CD8-positive, alpha-beta memory T cell (primary cell): Measurements from ENCODE around the gene ABHD17C. TPM values are rescaled to one million over a fixed set of nuclear protein-coding genes. Genes with fewer than 3 reads are reported as not detected.

Source experiments
- CTCF ChIA-PET: fragments of 350-600 bp; sonication (Branson Sonifier 250); formaldehyde crosslinking; loops from one replicate; lab custom pipeline; 2021; ENCODE audit warnings: antibody characterized with exemption; lab: Charles Lee
- POLR2A ChIA-PET: fragments of 350-600 bp; sonication (Branson Sonifier 250); formaldehyde crosslinking; loops from one replicate; lab custom pipeline; 2021; ENCODE audit warnings: antibody characterized with exemption; lab: Charles Lee
- DNase-seq, 5 donors: peaks; one replicate each; pipeline versions ENCODE4 v3.0.0 to v3.0.0-alpha.2; 2020 to 2022; ENCODE audit warnings: mixed read lengths in 1 of 5
- H3K27ac ChIP-seq: one replicate; pipeline ENCODE4 v1.7.0; 2013; ENCODE audit warnings: low read depth, mild to moderate bottlenecking, low read length, moderate library complexity
- H3K27me3 ChIP-seq: 2 replicates; pipeline ENCODE4 v1.7.0; 2013; ENCODE audit warnings: low read length, mild to moderate bottlenecking; ENCODE audit not compliant: insufficient read depth, poor library complexity, severe bottlenecking
- H3K36me3 ChIP-seq: 2 replicates; pipeline ENCODE4 v1.7.0; 2013; ENCODE audit warnings: mild to moderate bottlenecking, low read length, moderate library complexity; ENCODE audit not compliant: insufficient read depth
- H3K4me1 ChIP-seq: 2 replicates; pipeline ENCODE4 v1.7.0; 2013; ENCODE audit warnings: mild to moderate bottlenecking, low read length, moderate library complexity; ENCODE audit not compliant: insufficient read depth
- H3K4me3 ChIP-seq: 2 replicates; pipeline ENCODE4 v1.7.0; 2013; ENCODE audit warnings: mild to moderate bottlenecking, low read length
- H3K9me3 ChIP-seq: 2 replicates; pipeline ENCODE4 v1.7.0; 2013; ENCODE audit warnings: mild to moderate bottlenecking, low read length
- H3K27ac Mint-ChIP-seq, 8 donors: one replicate each; pipeline ENCODE4 v1.8.0; 2020 to 2021; ENCODE audit warnings: mixed read lengths in 8 of 8, mild to moderate bottlenecking in 6 of 8, inconsistent platforms in 3 of 8, moderate library complexity in 3 of 8
- H3K27me3 Mint-ChIP-seq, 2 donors: one replicate each; pipeline ENCODE4 v1.8.0; 2020 to 2021; ENCODE audit warnings: mixed read lengths in 2 of 2, mild to moderate bottlenecking in 1 of 2, moderate library complexity in 1 of 2
- H3K36me3 Mint-ChIP-seq, 3 donors: one replicate each; pipeline ENCODE4 v1.8.0; 2020 to 2021; ENCODE audit warnings: mixed read lengths in 3 of 3, inconsistent platforms in 1 of 3, mild to moderate bottlenecking in 1 of 3
- H3K4me1 Mint-ChIP-seq, 3 donors: one replicate each; pipeline ENCODE4 v1.8.0; 2020 to 2021; ENCODE audit warnings: mixed read lengths in 3 of 3, inconsistent platforms in 1 of 3, mild to moderate bottlenecking in 1 of 3
- H3K4me3 Mint-ChIP-seq, 7 donors: one replicate each; pipeline ENCODE4 v1.8.0; 2020 to 2021; ENCODE audit warnings: mixed read lengths in 7 of 7, mild to moderate bottlenecking in 6 of 7, moderate library complexity in 4 of 7, inconsistent platforms in 2 of 7
- H3K9me3 Mint-ChIP-seq, 5 donors: one replicate each; pipeline ENCODE4 v1.8.0; 2020 to 2022; ENCODE audit warnings: mixed read lengths in 5 of 5, mild to moderate bottlenecking in 3 of 5, moderate library complexity in 2 of 5, inconsistent platforms in 1 of 5
- polyA plus RNA-seq: library from polyadenylated mRNA; unstranded; fragments of 300-500 nt; fragmentation: Illumina TruSeq; gene quantifications from one replicate; pipeline ENCODE4 v1.2.3, GENCODE V29; 2021
- total RNA-seq, 2 experiments: library from RNA; stranded (reverse); gene quantifications; one replicate each; pipeline ENCODE4 v1.2.3, GENCODE V29; 2021

ABHD17C gene
- total and polyA plus RNA-seq, 3 experiments from 2014 or later = 3.1 to 6.3 (median 5.6) TPM

DNA sequence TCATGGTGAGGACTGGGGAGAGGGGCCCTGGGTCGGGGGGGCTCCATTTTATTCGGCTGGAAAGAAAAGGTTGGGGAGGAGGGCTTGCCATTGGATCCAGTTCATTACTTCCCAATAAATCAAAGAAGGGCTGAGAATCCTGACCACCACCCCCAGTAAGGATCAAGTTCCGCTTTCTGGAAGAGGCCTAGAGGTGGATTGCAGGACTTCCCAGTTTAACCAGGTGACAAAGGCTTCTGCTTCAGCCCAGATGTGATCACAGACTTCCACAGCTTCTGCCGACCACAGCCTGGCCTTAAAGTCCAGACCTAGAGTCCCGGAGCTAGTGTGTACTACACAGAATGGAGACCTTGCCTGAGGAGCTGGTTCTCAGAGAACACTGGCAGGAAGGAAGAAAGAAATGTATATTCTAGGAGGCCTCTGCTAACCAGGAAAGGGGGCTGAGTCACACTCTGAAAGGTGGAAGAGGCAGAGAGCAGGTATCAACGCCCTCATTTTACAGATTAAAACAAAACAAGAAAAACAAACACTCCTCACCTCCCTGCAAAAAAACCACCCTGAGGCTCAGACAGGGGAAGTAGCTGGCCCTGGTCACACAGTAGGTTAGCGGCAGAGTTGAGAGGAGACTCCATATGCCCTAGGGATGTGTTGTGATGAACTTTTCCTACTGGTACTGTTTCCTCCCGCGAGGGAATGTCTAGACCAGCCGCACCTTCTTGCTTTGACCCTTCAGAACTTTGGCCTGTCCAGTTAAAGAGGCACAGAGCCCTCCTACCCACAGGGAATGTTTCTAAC, 82.9 kb downstream of the ABHD17C start:
- no peak for DNase-seq
- CTCF ChIA-PET = interaction anchor here (2.2 to 7.0 kb wide), 3 partner anchors 9 to 326 kb away, joined by 6 to 51 read pairs (median 10); no protein-coding TSS in a partner anchor
- H3K27me3 ChIP-seq = peaks cover 24% of the 10 kb centered on the region
- Mint-ChIP-seq H3K9me3 (no peaks in the 10 kb centered on the region), H3K27ac (no peak overlapping the region), H3K4me1 (peaks cover 3 to 12% (median 9%) of the 10 kb centered on the region in 3 donors), H3K27me3 (peaks cover 39 to 53% of the 10 kb centered on the region in 2 donors), H3K36me3 (no peaks in the 10 kb centered on the region), H3K4me3 (peak overlapping the region in 1 of 7 donors; percentile 38)
- no peak overlapping the region for H3K4me3 ChIP-seq
- POLR2A ChIA-PET = no interaction called here
- no peaks in the 10 kb centered on the region for H3K9me3 ChIP-seq
- H3K27ac ChIP-seq = no peak overlapping the region
- H3K4me1 ChIP-seq = no peaks in the 10 kb centered on the region
- H3K36me3 ChIP-seq = no peaks in the 10 kb centered on the region

DNA sequence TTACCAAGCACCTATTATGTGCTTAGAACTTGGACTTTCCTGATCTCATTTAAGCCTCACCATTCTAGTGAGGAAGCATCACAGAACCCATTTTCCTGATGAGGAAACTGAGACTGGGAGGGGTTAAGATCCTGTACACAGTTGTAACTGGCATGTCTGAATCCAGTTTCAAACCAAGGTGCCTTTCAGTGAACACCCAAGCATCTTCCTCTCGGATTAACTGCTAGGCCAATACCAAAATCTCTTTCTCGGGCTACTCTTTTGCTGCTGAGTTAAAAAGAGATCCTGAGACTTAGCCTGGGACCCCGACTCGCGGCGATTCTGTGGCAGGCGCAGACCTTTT, 83.5 kb downstream of the ABHD17C start:
- H3K4me3 Mint-ChIP-seq = no peak overlapping the region
- H3K36me3 Mint-ChIP-seq = no peaks in the 10 kb centered on the region
- H3K4me1 Mint-ChIP-seq = peaks cover 5 to 18% (median 14%) of the 10 kb centered on the region in 3 donors
- ChIA-PET POLR2A (no interaction called here), CTCF (interaction anchor here (7.0 kb wide), 1 partner anchor 323 kb away, joined by 51 read pairs; no protein-coding TSS in a partner anchor)
- Histone ChIP-seq H3K27me3 (peaks cover 24% of the 10 kb centered on the region), H3K4me1 (no peaks in the 10 kb centered on the region), H3K36me3 (no peaks in the 10 kb centered on the region), H3K27ac (no peak overlapping the region), H3K4me3 (no peak overlapping the region), H3K9me3 (no peaks in the 10 kb centered on the region)
- no peak overlapping the region for H3K27ac Mint-ChIP-seq
- peaks cover 39 to 57% of the 10 kb centered on the region in 2 donors for H3K27me3 Mint-ChIP-seq
- no peaks in the 10 kb centered on the region for H3K9me3 Mint-ChIP-seq
- DNase-seq = no peak

DNA sequence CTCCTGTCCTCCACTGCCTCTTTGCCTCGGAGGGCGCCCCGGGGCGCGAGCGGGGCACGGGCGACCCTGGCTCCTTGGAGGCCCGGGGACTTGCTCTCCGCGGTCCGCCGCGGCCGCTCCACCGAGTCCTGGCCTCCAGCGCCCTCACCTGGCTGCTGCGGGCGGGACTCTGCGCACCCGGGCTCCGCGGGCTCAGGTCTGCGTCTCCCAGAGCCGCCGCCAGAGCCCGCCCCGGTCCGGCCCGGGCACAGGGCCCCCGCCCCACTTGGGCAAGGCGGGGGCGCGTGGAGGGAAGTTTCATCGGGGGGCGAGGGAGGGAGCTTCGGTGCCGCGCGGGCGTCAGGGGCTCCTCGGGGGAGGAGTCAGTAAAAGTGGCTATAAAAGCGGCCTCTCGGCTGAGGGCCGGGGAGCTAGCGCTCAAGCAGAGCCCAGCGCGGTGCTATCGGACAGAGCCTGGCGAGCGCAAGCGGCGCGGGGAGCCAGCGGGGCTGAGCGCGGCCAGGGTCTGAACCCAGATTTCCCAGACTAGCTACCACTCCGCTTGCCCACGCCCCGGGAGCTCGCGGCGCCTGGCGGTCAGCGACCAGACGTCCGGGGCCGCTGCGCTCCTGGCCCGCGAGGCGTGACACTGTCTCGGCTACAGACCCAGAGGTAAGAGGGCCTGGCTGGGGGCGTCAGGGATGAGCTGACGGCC, 84.0 kb downstream of the ABHD17C start, which contains the start of gene CEMIP:
TSS of gene CEMIP (plus strand) at position 407 of the 694 bp plus-strand sequence. CDS start 94,510 bp downstream, outside the sequence.
- Mint-ChIP-seq H3K9me3 (no peaks in the 10 kb centered on the region), H3K4me1 (peaks cover 5 to 20% (median 17%) of the 10 kb centered on the region in 3 donors), H3K27ac (peak within 1 kb of the TSS in 1 of 8 donors; percentile 50), H3K36me3 (no peaks in the 10 kb centered on the region), H3K27me3 (peaks cover 39 to 54% of the 10 kb centered on the region in 2 donors), H3K4me3 (peak within 1 kb of the TSS in 5 of 7 donors; percentile 32 to 57 (median 45))
- no peaks in the 10 kb centered on the region for H3K9me3 ChIP-seq
- ChIA-PET POLR2A (no interaction called here), CTCF (interaction anchor here (0.6 to 7.0 kb wide), 2 partner anchors 14 to 324 kb away, joined by 3 to 51 read pairs; no protein-coding TSS in a partner anchor)
- no peaks in the 10 kb centered on the region for H3K36me3 ChIP-seq
- no peak within 1 kb of the TSS for H3K27ac ChIP-seq
- peak in 2 of 5 donors; percentile 18 to 40 for DNase-seq
- H3K4me1 ChIP-seq = no peaks in the 10 kb centered on the region
- H3K27me3 ChIP-seq = peaks cover 24% of the 10 kb centered on the region
- H3K4me3 ChIP-seq = no peak within 1 kb of the TSS

DNA sequence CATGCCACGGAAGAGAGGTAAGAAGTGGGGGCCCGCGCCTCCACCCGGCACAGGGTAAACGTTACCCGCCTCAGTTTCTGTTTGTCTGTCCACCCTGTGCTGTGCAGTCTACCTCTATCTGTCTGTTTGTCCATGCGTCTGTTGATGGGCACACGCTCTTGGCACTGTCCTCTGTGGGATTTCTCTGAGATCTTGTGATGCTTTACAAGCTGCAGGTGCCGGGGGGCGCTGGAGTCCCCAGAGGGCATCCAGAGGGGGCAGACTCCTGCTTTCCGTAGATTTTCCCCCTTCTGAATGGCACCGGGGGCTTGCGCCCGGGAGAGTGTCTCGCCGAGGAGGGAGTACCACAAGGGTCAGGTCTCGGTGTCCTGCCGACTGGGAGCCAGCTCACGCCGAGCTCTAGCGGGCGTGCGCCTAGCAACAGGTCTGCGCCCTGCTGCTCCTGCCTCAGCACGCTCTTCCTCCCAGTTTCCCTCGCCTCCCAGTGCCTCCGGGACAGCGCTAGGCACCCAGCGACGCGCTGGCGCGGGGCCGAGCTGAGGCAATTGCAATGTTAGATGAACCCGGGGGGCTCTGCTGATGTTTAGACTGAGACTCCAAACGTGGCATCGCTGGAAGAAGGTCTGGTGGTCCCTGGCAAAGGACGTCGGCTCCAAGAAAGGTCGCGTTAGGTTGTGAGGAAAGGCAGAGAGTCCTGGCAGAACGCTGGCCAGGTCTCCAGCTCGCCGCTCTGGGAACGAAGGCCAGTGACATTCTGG, 84.7 kb downstream of the ABHD17C start:
- ChIA-PET POLR2A (no interaction called here), CTCF (interaction anchor here (0.6 to 7.0 kb wide), 2 partner anchors 13 to 324 kb away, joined by 3 to 51 read pairs; no protein-coding TSS in a partner anchor)
- H3K27me3 Mint-ChIP-seq = peaks cover 37 to 54% of the 10 kb centered on the region in 2 donors
- H3K4me3 ChIP-seq = no peak overlapping the region
- H3K4me1 ChIP-seq = no peaks in the 10 kb centered on the region
- peaks cover 5 to 20% (median 17%) of the 10 kb centered on the region in 3 donors for H3K4me1 Mint-ChIP-seq
- no peaks in the 10 kb centered on the region for H3K9me3 ChIP-seq
- H3K36me3 Mint-ChIP-seq = no peaks in the 10 kb centered on the region
- H3K9me3 Mint-ChIP-seq = no peaks in the 10 kb centered on the region
- H3K27me3 ChIP-seq = peaks cover 24% of the 10 kb centered on the region
- H3K27ac ChIP-seq = no peak overlapping the region
- H3K27ac Mint-ChIP-seq = peak overlapping the region in 1 of 8 donors; percentile 50
- H3K36me3 ChIP-seq = no peaks in the 10 kb centered on the region
- H3K4me3 Mint-ChIP-seq = peak overlapping the region in 5 of 7 donors; percentile 32 to 57 (median 45)
- DNase-seq = no peak

DNA sequence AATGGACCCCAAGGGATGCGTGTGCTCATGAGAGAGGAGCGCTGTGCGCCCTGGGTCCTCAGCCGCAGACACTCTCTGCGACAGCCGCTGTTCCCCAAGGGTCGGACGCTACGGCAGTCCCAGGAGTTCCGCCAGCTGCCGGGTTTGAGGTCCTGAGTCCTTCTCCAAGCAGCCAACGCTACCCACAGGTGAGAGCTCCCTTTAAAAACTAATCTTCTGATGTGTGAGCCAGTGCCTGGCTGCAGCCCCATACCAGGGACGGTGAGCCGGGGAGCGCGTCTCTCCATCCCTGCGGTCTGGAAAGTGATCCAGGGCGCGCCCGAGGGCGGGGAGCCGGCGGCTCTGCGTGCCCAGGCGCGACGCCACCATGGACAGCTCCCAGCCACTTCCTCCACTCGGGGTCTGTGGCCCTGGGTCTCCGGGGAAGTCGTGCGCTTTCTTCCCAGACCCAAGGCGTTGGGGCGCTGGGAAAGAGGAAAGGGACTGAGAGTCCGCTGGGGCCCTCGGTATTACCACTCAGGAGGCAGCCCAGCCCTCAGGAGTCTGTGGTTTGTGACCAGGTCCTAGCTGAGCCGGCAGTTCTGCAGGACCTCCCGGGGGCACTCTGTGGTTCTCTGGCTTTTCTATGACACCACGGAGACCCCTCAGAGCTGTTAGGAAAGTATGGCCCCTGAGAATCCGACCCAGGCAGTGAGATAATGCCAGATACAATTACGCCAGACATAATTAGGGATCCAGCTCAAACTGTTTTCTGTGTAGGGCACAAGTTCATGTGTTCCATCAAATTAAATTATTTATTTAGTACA, 85.5 kb downstream of the ABHD17C start:
- peak in 1 of 5 donors; percentile 24 for DNase-seq
- no peak overlapping the region for H3K4me3 ChIP-seq
- H3K9me3 ChIP-seq = no peaks in the 10 kb centered on the region
- H3K4me3 Mint-ChIP-seq = no peak overlapping the region
- H3K36me3 Mint-ChIP-seq = no peaks in the 10 kb centered on the region
- POLR2A ChIA-PET = no interaction called here
- peaks cover 24% of the 10 kb centered on the region for H3K27me3 ChIP-seq
- CTCF ChIA-PET = interaction anchor here (7.0 kb wide), 1 partner anchor 325 kb away, joined by 51 read pairs; no protein-coding TSS in a partner anchor
- H3K36me3 ChIP-seq = no peaks in the 10 kb centered on the region
- peaks cover 5 to 20% (median 17%) of the 10 kb centered on the region in 3 donors for H3K4me1 Mint-ChIP-seq
- H3K4me1 ChIP-seq = no peaks in the 10 kb centered on the region
- H3K27me3 Mint-ChIP-seq = peaks cover 37 to 54% of the 10 kb centered on the region in 2 donors
- no peak overlapping the region for H3K27ac Mint-ChIP-seq
- no peaks in the 10 kb centered on the region for H3K9me3 Mint-ChIP-seq
- H3K27ac ChIP-seq = no peak overlapping the region

DNA sequence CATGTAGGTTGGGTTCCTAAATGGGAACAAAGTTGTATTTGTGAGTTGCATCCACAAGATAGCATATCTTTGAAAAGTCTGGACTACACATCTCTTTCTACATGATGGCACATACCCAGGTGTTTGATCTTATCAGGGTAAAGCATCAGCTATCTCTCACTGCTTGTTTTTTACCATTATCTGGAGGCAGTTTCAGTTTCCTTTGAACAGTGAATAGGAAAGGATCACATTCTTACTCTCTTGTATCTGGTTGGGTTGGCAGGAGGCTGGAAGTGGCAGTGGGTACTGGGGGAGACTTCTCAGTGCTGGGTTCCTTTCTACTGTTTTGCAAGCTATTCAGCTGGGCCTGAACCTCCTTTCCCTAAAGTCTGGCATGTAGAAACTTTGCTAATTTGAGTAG, 88.2 kb downstream of the ABHD17C start:
- DNase-seq = no peak
- Histone ChIP-seq H3K27ac (no peak overlapping the region), H3K36me3 (no peaks in the 10 kb centered on the region), H3K27me3 (peaks cover 16% of the 10 kb centered on the region), H3K4me1 (no peaks in the 10 kb centered on the region), H3K9me3 (no peaks in the 10 kb centered on the region), H3K4me3 (no peak overlapping the region)
- Mint-ChIP-seq H3K27ac (peak overlapping the region in 1 of 8 donors; percentile 25), H3K4me1 (peaks cover 5 to 20% (median 17%) of the 10 kb centered on the region in 3 donors), H3K9me3 (no peaks in the 10 kb centered on the region), H3K4me3 (no peak overlapping the region), H3K36me3 (no peaks in the 10 kb centered on the region), H3K27me3 (peaks cover 25 to 46% of the 10 kb centered on the region in 2 donors)
- ChIA-PET CTCF (no interaction called here), POLR2A (interaction anchor here (0.7 kb wide), 1 partner anchor 13 kb away, joined by 3 read pairs; no protein-coding TSS in a partner anchor)

DNA sequence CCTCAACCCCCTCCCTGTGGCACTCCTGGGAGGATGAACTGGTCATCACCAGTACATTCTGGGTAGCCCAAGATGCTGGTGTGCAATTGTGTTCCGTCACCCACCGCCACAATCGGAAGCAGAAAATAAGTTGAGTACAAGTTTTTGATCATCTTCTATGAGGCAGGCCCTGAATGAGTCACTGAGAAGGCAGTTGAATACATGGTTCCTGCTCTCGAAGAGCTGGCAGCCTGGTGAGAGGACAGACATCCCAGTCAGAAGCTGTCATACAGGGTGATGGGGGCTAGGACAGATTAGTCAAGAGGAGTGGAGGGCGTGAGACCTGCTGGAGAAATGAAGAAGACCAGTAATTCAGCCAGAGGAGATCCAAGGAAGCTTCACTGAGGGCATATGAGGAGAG, 90.2 kb downstream of the ABHD17C start:
- POLR2A ChIA-PET = no interaction called here
- H3K4me3 Mint-ChIP-seq = no peak overlapping the region
- no peak for DNase-seq
- H3K9me3 Mint-ChIP-seq = no peaks in the 10 kb centered on the region
- CTCF ChIA-PET = interaction anchor here (0.6 to 1.1 kb wide), 2 partner anchors 9 to 419 kb away, joined by 3 to 7 read pairs; no protein-coding TSS in a partner anchor
- H3K4me1 ChIP-seq = no peaks in the 10 kb centered on the region
- no peak overlapping the region for H3K4me3 ChIP-seq
- no peak overlapping the region for H3K27ac ChIP-seq
- peaks cover 18 to 33% of the 10 kb centered on the region in 2 donors for H3K27me3 Mint-ChIP-seq
- H3K36me3 ChIP-seq = no peaks in the 10 kb centered on the region
- no peaks in the 10 kb centered on the region for H3K36me3 Mint-ChIP-seq
- H3K27me3 ChIP-seq = peaks cover 2% of the 10 kb centered on the region
- H3K9me3 ChIP-seq = no peaks in the 10 kb centered on the region
- peaks cover 2 to 11% (median 8%) of the 10 kb centered on the region in 3 donors for H3K4me1 Mint-ChIP-seq
- H3K27ac Mint-ChIP-seq = no peak overlapping the region
